RWPE2 (cell line): ENCODE measurements around the gene TCTN1.
"Not testable (repeated sequence)": the region's sequence is repeated elsewhere in the genome, so short reads cannot be mapped to it uniquely, and the experiment has no call there.

Experiments
- ATAC-seq: fragments of 200-7000 bp; cut with Tn5 transposase; 3 replicates; pipeline ENCODE4 v1.9.1; 2021; ENCODE audit warnings: low read depth
- DNase-seq: peaks from one replicate; pipeline ENCODE4 v3.0.0-alpha.2; 2020; ENCODE audit warnings: low spot score
- H3K27ac ChIP-seq: fragments of 450-650 bp; 2 replicates; pipeline ENCODE4 v1.5.1; 2017; ENCODE audit warnings: mild to moderate bottlenecking; ENCODE audit not compliant: poor library complexity, severe bottlenecking
- H3K27me3 ChIP-seq: fragments of 250-450 bp; sonication (Bioruptor Pico); 2 replicates; pipeline ENCODE4 v1.5.1; 2021; ENCODE audit warnings: mild to moderate bottlenecking, moderate library complexity; ENCODE audit not compliant: insufficient read depth, poor library complexity, severe bottlenecking
- H3K36me3 ChIP-seq: fragments of 250-450 bp; sonication (Bioruptor Pico); 2 replicates; pipeline ENCODE4 v1.5.1; 2020; ENCODE audit warnings: low read depth, mild to moderate bottlenecking, moderate library complexity
- H3K4me1 ChIP-seq: fragments of 250-450 bp; sonication (Bioruptor Pico); 2 replicates; pipeline ENCODE4 v1.5.1; 2021; ENCODE audit warnings: mild to moderate bottlenecking, moderate library complexity; ENCODE audit not compliant: insufficient read depth, poor library complexity, severe bottlenecking
- H3K4me3 ChIP-seq: fragments of 250-450 bp; sonication (Bioruptor Pico); 2 replicates; pipeline ENCODE4 v1.5.1; 2021; ENCODE audit warnings: mild to moderate bottlenecking, moderate library complexity; ENCODE audit not compliant: severe bottlenecking
- H3K9me3 ChIP-seq: fragments of 250-450 bp; sonication (Bioruptor Pico); 2 replicates; pipeline ENCODE4 v1.5.1; 2021; ENCODE audit warnings: mild to moderate bottlenecking, moderate library complexity; ENCODE audit not compliant: severe bottlenecking
- CTCF ChIP-seq: fragments of 450-650 bp; IDR thresholded peaks from one replicate; pipeline ENCODE4 v1.5.1; 2017; ENCODE audit warnings: mild to moderate bottlenecking, moderate library complexity; ENCODE audit not compliant: poor library complexity, severe bottlenecking

TCTN1 gene

GRCh38 chr12:110568752-110569151, 45.2 kb upstream of the TCTN1 start:
- DNase-seq (no peak), ATAC-seq (no peak)
- Histone ChIP-seq H3K9me3 (no peaks in the 10 kb centered on the region), H3K27ac (peak overlapping the region; percentile 94), H3K4me1 (peaks cover 48% of the 10 kb centered on the region), H3K4me3 (no peak overlapping the region), H3K36me3 (peaks cover 26% of the 10 kb centered on the region), H3K27me3 (no peaks in the 10 kb centered on the region)
- TF ChIP-seq CTCF = no peak

GRCh38 chr12:110569838-110570237, 44.1 kb upstream of the TCTN1 start:
- H3K27me3 ChIP-seq, H3K4me3 ChIP-seq, DNase-seq, H3K9me3 ChIP-seq, ATAC-seq: not testable (repeated sequence)
- Histone ChIP-seq H3K36me3 (peaks cover 26% of the 10 kb centered on the region), H3K27ac (peak overlapping the region; percentile 94), H3K4me1 (peaks cover 37% of the 10 kb centered on the region)

- not testable (repeated sequence) for DNase-seq, H3K9me3 ChIP-seq, H3K27me3 ChIP-seq, ATAC-seq, H3K27ac ChIP-seq, H3K4me3 ChIP-seq
- Histone ChIP-seq H3K4me1 (peaks cover 36% of the 10 kb centered on the region), H3K36me3 (peaks cover 26% of the 10 kb centered on the region)
Measured at GRCh38 chr12:110570798-110571197, 43.1 kb upstream of the TCTN1 start.

- TF ChIP-seq CTCF = no peak
- DNase-seq (no peak), ATAC-seq (no peak)
- H3K27ac ChIP-seq = peak overlapping the region; percentile 99
- no peaks in the 10 kb centered on the region for H3K27me3 ChIP-seq
- H3K36me3 ChIP-seq = peaks cover 26% of the 10 kb centered on the region
- H3K4me1 ChIP-seq = peaks cover 41% of the 10 kb centered on the region
- H3K4me3 ChIP-seq = no peak overlapping the region
- no peaks in the 10 kb centered on the region for H3K9me3 ChIP-seq
Measured at GRCh38 chr12:110574044-110574443, 39.9 kb upstream of the TCTN1 start.

- not testable (repeated sequence) for H3K4me3 ChIP-seq, ATAC-seq, H3K9me3 ChIP-seq, DNase-seq, H3K27me3 ChIP-seq
- Histone ChIP-seq H3K36me3 (peaks cover 22% of the 10 kb centered on the region), H3K27ac (peak overlapping the region; percentile 99), H3K4me1 (peaks cover 40% of the 10 kb centered on the region)
Measured at GRCh38 chr12:110574717-110575230, 39.2 kb upstream of the TCTN1 start.

GRCh38 chr12:110575326-110575725, 38.6 kb upstream of the TCTN1 start:
- Histone ChIP-seq H3K4me3 (no peak overlapping the region), H3K9me3 (no peaks in the 10 kb centered on the region), H3K36me3 (peaks cover 21% of the 10 kb centered on the region), H3K4me1 (peaks cover 40% of the 10 kb centered on the region), H3K27me3 (no peaks in the 10 kb centered on the region), H3K27ac (peak overlapping the region; percentile 99)
- DNase-seq (no peak), ATAC-seq (no peak)
- TF ChIP-seq CTCF = no peak
